Stomach (tissue), 9 donors: ENCODE data around the gene WNT3. TPM values are rescaled to one million over a fixed set of nuclear protein-coding genes. Genes with fewer than 3 reads are reported as not detected.

Source experiments
- DNase-seq, 2 donors: peaks; one replicate each; pipeline versions ENCODE4 v3.0.0 to v3.0.0-alpha.2; 2013 to 2019
- H3K27ac ChIP-seq, 5 donors: fragments of 200-600 bp in 4 of 5; sonication (generic) in 4 of 5; one replicate each; pipeline ENCODE4 v1.5.1; 2013 to 2019; ENCODE audit warnings: mild to moderate bottlenecking in 1 of 5, moderate library complexity in 1 of 5
- H3K27me3 ChIP-seq, 3 donors: fragments of 200-600 bp; sonication (generic); one replicate each; pipeline ENCODE4 v1.5.1; 2017 to 2019; ENCODE audit warnings: mixed run types in 1 of 3
- H3K36me3 ChIP-seq, 4 donors: fragments of 200-600 bp; sonication (generic); 1 replicate in 3 of 4; 2 replicates in 1 of 4; pipeline ENCODE4 v1.5.1; 2016 to 2019
- H3K4me1 ChIP-seq, 4 donors: fragments of 200-600 bp; sonication (generic); one replicate each; pipeline ENCODE4 v1.5.1; 2016 to 2019
- H3K4me3 ChIP-seq, 4 donors: fragments of 200-600 bp; sonication (generic) in 3 of 4; one replicate each; pipeline ENCODE4 v1.5.1; 2016 to 2019; ENCODE audit warnings: mild to moderate bottlenecking in 1 of 4
- H3K9me3 ChIP-seq, 4 donors: fragments of 200-600 bp; sonication (generic); one replicate each; pipeline ENCODE4 v1.5.1; 2016 to 2019
- EP300 ChIP-seq: sonication (generic); formaldehyde crosslinking; IDR thresholded peaks from one replicate; pipeline ENCODE4 v1.6.1; 2017; ENCODE audit warnings: antibody characterized with exemption
- POLR2A ChIP-seq, 4 donors: fragments of 450-650 bp; IDR thresholded peaks; one replicate each; pipeline ENCODE4 v1.6.1; 2016; ENCODE audit warnings: antibody characterized with exemption in 4 of 4, control low read depth in 2 of 4, mild to moderate bottlenecking in 1 of 4, moderate library complexity in 1 of 4
- POLR2AphosphoS5 ChIP-seq, 3 donors: sonication (generic); formaldehyde crosslinking; IDR thresholded peaks; one replicate each; pipeline ENCODE4 v1.6.1; 2016; ENCODE audit warnings: antibody characterized with exemption in 3 of 3
- WGBS, 5 donors: extraction: QIAGEN DNeasy Blood & Tissue Kit in 3 of 5; methylation state at CpG; one replicate each; pipeline versions ENCODE4 v1.1.5 to v1.1.7; 2013 to 2018; 5-methylcytosine and 5-hydroxymethylcytosine counted together
- intact Hi-C: fragments of 100-400 bp; cut with DNase I; formaldehyde crosslinking; loops from one replicate; pipeline ENCODE4 v1.15.1; 2023; ENCODE audit warnings: low total_unique reads
- polyA plus RNA-seq, 3 donors: library from polyadenylated mRNA; stranded (reverse); fragments of 200-250 nt; gene quantifications; one replicate each; pipeline ENCODE4 v1.2.3, GENCODE V29; 2013
- total RNA-seq, 5 donors: library from RNA; depleted of rRNA; stranded (reverse); fragments of >200 nt; gene quantifications; one replicate each; pipeline versions ENCODE4 v1.1.0 to v1.2.3, GENCODE V29; 2014 to 2016
- TF ChIP-seq, protein P1 (sequence below), 7 experiments: fragments of 450-650 bp in 4 of 7; fragments of 200-600 bp in 3 of 7; sonication (generic) in 3 of 7; IDR thresholded peaks; one replicate each; pipeline ENCODE4 v1.5.1; 2016 to 2019; ENCODE audit warnings: antibody characterized with exemption in 7 of 7, control low read depth in 2 of 7, mild to moderate bottlenecking in 1 of 7
- donor health status: healthy with polysubstance abuse.
- donor health status: Bipolar disorder and iron deficiency.
- donor health status: healthy.

The WNT3 gene
- total and polyA plus RNA-seq, 8 donors, result 0.14 to 0.73 (median 0.34) TPM; not detected in 2

- no peaks in the 10 kb centered on the region for H3K4me1 ChIP-seq
- 86 to 96% (median 91%) methylated on average over 4 of the region's 4 CpGs for WGBS, 5 donors
- H3K27ac ChIP-seq, result no peak overlapping the region
- no peak for DNase-seq
- TF ChIP-seq EP300 (no peak), POLR2AphosphoS5 (IDR thresholded peaks at IDR 0.05) (no peak), POLR2A (IDR thresholded peaks at IDR 0.05) (no peak)
- TF ChIP-seq, protein P1, sequence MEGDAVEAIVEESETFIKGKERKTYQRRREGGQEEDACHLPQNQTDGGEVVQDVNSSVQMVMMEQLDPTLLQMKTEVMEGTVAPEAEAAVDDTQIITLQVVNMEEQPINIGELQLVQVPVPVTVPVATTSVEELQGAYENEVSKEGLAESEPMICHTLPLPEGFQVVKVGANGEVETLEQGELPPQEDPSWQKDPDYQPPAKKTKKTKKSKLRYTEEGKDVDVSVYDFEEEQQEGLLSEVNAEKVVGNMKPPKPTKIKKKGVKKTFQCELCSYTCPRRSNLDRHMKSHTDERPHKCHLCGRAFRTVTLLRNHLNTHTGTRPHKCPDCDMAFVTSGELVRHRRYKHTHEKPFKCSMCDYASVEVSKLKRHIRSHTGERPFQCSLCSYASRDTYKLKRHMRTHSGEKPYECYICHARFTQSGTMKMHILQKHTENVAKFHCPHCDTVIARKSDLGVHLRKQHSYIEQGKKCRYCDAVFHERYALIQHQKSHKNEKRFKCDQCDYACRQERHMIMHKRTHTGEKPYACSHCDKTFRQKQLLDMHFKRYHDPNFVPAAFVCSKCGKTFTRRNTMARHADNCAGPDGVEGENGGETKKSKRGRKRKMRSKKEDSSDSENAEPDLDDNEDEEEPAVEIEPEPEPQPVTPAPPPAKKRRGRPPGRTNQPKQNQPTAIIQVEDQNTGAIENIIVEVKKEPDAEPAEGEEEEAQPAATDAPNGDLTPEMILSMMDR (IDR thresholded peaks at IDR 0.05), result no peak
- no peaks in the 10 kb centered on the region for H3K27me3 ChIP-seq
- intact Hi-C loops, result no loop called here
- H3K36me3 ChIP-seq, result peaks cover 0 to 67% (median 41%) of the 10 kb centered on the region in 4 donors
- H3K4me3 ChIP-seq, result no peak overlapping the region
- H3K9me3 ChIP-seq, result no peaks in the 10 kb centered on the region
These were observed 90.7 kb downstream of the WNT3 start for GRCh38 chr17:46727572-46728348.

DNA sequence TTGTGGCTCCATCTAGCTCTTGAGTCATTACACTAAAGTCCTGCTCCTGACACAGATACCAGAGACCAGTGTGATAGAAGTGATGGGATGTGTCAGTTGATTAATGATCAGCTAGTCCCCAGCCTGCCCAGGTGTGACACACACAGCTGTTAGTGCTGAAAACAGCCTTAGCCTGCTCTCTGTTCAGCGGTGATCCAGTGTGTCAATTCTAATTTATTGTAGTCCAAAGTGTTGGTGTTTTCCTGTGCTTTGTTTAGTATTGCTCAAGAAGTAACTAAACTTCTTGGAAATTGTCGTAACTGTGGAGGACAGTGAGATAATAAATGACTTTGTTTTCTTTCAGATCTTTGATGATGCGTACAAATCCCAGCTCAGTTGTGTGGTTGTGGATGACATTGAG lies 92.3 kb downstream of the WNT3 start:
- intact Hi-C loops, result no loop called here
- peaks cover 0 to 58% (median 41%) of the 10 kb centered on the region in 4 donors for H3K36me3 ChIP-seq
- H3K4me1 ChIP-seq, result no peaks in the 10 kb centered on the region
- TF ChIP-seq POLR2AphosphoS5 (IDR thresholded peaks at IDR 0.05) (no peak), EP300 (no peak), POLR2A (IDR thresholded peaks at IDR 0.05) (no peak)
- TF ChIP-seq, protein P1 (IDR thresholded peaks at IDR 0.05), result no peak
- DNase-seq, result no peak
- H3K27me3 ChIP-seq, result no peaks in the 10 kb centered on the region
- 84 to 89% (median 87%) methylated on average over 3 of the region's 3 CpGs for WGBS, 5 donors
- H3K4me3 ChIP-seq, result no peak overlapping the region
- no peaks in the 10 kb centered on the region for H3K9me3 ChIP-seq
- no peak overlapping the region for H3K27ac ChIP-seq

DNA sequence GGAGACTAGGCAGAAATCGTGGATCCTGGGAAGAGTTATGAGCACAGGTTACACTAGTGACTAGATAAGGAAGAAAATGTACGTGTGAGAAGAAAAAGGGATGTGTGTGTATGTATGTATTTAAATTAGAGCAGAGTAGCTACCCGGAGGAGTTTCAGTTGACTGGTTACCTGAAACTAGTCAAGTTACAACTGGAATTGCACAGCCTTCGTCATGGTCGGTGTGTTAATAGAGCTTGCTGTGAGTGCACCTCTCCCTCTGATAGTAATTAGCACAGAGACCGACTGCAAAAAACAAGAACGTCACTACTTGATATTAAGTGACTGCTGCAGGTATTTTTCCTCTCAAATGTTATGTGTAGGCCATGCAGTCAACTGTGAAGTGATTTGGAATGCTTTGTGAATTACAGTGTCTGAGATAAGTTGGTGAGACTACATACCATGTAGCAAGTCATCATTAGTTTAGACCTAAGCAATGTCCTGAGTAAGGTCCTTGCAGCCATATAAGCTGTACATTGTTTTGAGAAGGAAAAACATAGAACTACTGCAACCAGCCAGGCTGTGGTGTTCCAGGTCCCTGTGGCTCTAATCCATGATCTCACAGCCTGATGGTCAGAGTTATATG lies 95.7 kb downstream of the WNT3 start:
- 66 to 79% (median 69%) methylated on average over 7 of the region's 7 CpGs for WGBS, 5 donors
- TF ChIP-seq EP300, result no peak
- TF ChIP-seq POLR2A (IDR thresholded peaks at IDR 0.05), result no peak
- no peaks in the 10 kb centered on the region for H3K9me3 ChIP-seq
- intact Hi-C loops, result no loop called here
- no peak for DNase-seq
- H3K27ac ChIP-seq, result no peak overlapping the region
- peaks cover 0 to 9% (median 2%) of the 10 kb centered on the region in 4 donors for H3K4me1 ChIP-seq
- no peak overlapping the region for H3K4me3 ChIP-seq
- peaks cover 5 to 38% (median 28%) of the 10 kb centered on the region in 4 donors for H3K36me3 ChIP-seq
- no peaks in the 10 kb centered on the region for H3K27me3 ChIP-seq

DNA sequence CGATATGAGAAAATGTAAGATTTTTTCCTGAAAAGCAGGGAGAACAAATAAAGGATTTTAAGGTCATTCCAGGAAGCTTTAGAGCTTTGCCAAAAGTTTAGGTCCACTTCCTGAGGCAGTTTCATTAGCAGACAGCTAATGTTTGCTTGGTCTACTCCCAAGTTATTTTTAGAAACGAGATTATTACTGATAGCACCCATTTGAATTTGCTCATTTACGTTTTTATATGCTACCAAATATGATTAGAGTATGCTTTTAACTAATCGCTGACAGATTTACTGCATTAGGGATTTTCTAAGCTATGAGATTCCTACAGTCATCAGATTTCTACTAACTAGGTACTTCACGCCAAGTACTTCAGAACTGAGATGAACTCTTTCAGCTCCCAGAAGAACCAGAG lies 98.1 kb downstream of the WNT3 start:
- H3K4me1 ChIP-seq, result peaks cover 0 to 9% (median 2%) of the 10 kb centered on the region in 4 donors
- WGBS, 5 donors, result 21 to 50% (median 29%) methylated on average over 5 of the region's 5 CpGs
- no peak overlapping the region for H3K27ac ChIP-seq
- no peak overlapping the region for H3K4me3 ChIP-seq
- no peaks in the 10 kb centered on the region for H3K9me3 ChIP-seq
- TF ChIP-seq POLR2AphosphoS5 (IDR thresholded peaks at IDR 0.05), result no peak
- TF ChIP-seq POLR2A (IDR thresholded peaks at IDR 0.05), result no peak
- no peaks in the 10 kb centered on the region for H3K27me3 ChIP-seq
- no peak for DNase-seq
- peaks cover 8 to 37% (median 27%) of the 10 kb centered on the region in 4 donors for H3K36me3 ChIP-seq
- intact Hi-C loops, result no loop called here

DNA sequence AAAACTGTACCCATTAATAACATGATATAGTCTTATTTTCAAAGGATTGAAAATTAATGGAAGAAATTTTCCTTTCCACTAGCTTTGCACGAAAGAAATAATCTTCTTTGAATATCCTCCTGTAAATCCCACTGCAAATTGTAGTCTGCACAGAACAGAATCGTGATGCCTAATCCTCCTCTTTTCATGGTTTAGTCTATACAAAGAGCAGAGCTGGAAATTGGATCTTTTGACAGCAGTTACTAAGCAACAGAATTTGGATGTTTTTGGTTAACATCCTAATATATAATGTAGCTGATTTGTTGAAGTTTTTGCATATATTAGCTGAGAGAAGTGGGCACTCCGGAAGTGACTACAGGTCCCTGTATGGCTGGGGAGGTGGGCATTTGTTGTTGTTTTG lies 98.6 kb downstream of the WNT3 start:
- Histone ChIP-seq H3K27me3 (no peaks in the 10 kb centered on the region), H3K4me1 (peaks cover 0 to 9% (median 2%) of the 10 kb centered on the region in 4 donors), H3K4me3 (no peak overlapping the region), H3K36me3 (peaks cover 8 to 42% (median 31%) of the 10 kb centered on the region in 4 donors), H3K9me3 (no peaks in the 10 kb centered on the region), H3K27ac (no peak overlapping the region)
- intact Hi-C loops, result no loop called here
- TF ChIP-seq, protein P1 (IDR thresholded peaks at IDR 0.05), result no peak
- TF ChIP-seq EP300 (no peak), POLR2A (IDR thresholded peaks at IDR 0.05) (no peak), POLR2AphosphoS5 (IDR thresholded peaks at IDR 0.05) (no peak)
- WGBS, 5 donors, result 46 to 65% (median 56%) methylated on average over 3 of the region's 3 CpGs
- DNase-seq, result no peak
